Suprapubic skin (tissue), 4 donors: Measurements from ENCODE around the gene TECTA. TPM values are rescaled to one million over a fixed set of nuclear protein-coding genes. Genes with fewer than 3 reads are reported as not detected.

Source experiments
- DNase-seq, 2 donors: peaks; one replicate each; pipeline ENCODE4 v3.0.0-alpha.2; 2019; ENCODE audit warnings: low spot score in 2 of 2
- H3K27ac ChIP-seq: fragments of 200-600 bp; sonication (generic); one replicate; pipeline ENCODE4 v1.5.1; 2019
- H3K27me3 ChIP-seq: fragments of 200-600 bp; sonication (generic); one replicate; pipeline ENCODE4 v1.5.1; 2019
- H3K36me3 ChIP-seq: fragments of 200-600 bp; sonication (generic); one replicate; pipeline ENCODE4 v1.5.1; 2019
- H3K4me1 ChIP-seq: fragments of 200-600 bp; sonication (generic); one replicate; pipeline ENCODE4 v1.5.1; 2019
- H3K4me3 ChIP-seq: fragments of 200-600 bp; sonication (generic); one replicate; pipeline ENCODE4 v1.5.1; 2019; ENCODE audit warnings: mild to moderate bottlenecking
- H3K9me3 ChIP-seq: fragments of 200-600 bp; sonication (generic); one replicate; pipeline ENCODE4 v1.5.1; 2019
- EP300 ChIP-seq: sonication (generic); formaldehyde crosslinking; IDR thresholded peaks from one replicate; pipeline ENCODE4 v1.6.1; 2017; ENCODE audit warnings: antibody characterized with exemption
- POLR2A ChIP-seq, 2 donors: fragments of 450-650 bp; IDR thresholded peaks; one replicate each; pipeline ENCODE4 v1.6.1; 2017; ENCODE audit warnings: antibody characterized with exemption in 2 of 2, mild to moderate bottlenecking in 2 of 2, moderate library complexity in 2 of 2
- POLR2AphosphoS5 ChIP-seq, 3 donors: sonication (generic); formaldehyde crosslinking; IDR thresholded peaks; one replicate each; pipeline ENCODE4 v1.6.1; 2017; ENCODE audit warnings: antibody characterized with exemption in 3 of 3
- WGBS: methylation state at CpG from one replicate; pipeline ENCODE4 v1.1.5; 2018; 5-methylcytosine and 5-hydroxymethylcytosine counted together
- total RNA-seq, 4 donors: library from RNA; depleted of rRNA; stranded (reverse); fragments of >200 nt; gene quantifications; one replicate each; pipeline ENCODE4 v1.1.0, GENCODE V29; 2016
- TF ChIP-seq, protein P1 (sequence below), 2 donors: fragments of 200-600 bp in 1 of 2; fragments of 450-650 bp in 1 of 2; sonication (generic) in 1 of 2; IDR thresholded peaks; one replicate each; pipeline ENCODE4 v1.5.1; 2016 to 2019; ENCODE audit warnings: antibody characterized with exemption in 2 of 2, mild to moderate bottlenecking in 1 of 2, moderate library complexity in 1 of 2

TECTA gene, protein sequence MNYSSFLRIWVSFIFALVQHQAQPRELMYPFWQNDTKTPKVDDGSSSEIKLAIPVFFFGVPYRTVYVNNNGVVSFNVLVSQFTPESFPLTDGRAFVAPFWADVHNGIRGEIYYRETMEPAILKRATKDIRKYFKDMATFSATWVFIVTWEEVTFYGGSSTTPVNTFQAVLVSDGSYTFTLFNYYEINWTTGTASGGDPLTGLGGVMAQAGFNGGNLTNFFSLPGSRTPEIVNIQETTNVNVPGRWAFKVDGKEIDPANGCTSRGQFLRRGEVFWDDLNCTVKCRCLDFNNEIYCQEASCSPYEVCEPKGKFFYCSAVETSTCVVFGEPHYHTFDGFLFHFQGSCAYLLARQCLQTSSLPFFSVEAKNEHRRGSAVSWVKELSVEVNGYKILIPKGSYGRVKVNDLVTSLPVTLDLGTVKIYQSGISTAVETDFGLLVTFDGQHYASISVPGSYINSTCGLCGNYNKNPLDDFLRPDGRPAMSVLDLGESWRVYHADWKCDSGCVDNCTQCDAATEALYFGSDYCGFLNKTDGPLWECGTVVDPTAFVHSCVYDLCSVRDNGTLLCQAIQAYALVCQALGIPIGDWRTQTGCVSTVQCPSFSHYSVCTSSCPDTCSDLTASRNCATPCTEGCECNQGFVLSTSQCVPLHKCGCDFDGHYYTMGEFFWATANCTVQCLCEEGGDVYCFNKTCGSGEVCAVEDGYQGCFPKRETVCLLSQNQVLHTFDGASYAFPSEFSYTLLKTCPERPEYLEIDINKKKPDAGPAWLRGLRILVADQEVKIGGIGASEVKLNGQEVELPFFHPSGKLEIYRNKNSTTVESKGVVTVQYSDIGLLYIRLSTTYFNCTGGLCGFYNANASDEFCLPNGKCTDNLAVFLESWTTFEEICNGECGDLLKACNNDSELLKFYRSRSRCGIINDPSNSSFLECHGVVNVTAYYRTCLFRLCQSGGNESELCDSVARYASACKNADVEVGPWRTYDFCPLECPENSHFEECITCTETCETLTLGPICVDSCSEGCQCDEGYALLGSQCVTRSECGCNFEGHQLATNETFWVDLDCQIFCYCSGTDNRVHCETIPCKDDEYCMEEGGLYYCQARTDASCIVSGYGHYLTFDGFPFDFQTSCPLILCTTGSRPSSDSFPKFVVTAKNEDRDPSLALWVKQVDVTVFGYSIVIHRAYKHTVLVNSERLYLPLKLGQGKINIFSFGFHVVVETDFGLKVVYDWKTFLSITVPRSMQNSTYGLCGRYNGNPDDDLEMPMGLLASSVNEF (N-terminal part only)
- total RNA-seq: 1 to 10 TPM in 1 of 4 donors, under 1 TPM in 3; 0.19 to 1.4 (median 0.62) TPM

DNA sequence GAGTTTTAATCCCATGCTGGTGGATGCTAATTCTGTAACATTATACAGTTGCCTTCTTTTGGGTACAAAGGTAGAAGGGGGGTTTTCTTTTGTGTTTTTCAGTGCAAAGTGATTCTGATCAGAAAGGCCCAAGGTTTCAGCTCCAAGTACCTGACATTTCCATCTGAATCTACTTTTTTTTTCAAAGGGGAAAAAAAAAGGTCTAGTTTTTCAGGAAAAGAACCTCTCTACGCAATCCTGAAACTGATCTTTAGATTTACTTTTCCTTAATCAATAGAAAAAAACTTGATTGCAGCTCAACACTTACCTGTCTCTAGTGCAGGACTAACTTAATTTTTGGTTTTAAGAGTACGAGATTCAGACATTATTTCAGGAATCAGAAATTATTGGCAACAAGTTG, at the start of gene TECTA:
Gene TECTA (plus strand): TSS at position 301 of the 400 bp plus-strand sequence. CDS start 1,423 bp downstream, outside the sequence.
- no peak for TF ChIP-seq EP300
- TF ChIP-seq, protein P1, sequence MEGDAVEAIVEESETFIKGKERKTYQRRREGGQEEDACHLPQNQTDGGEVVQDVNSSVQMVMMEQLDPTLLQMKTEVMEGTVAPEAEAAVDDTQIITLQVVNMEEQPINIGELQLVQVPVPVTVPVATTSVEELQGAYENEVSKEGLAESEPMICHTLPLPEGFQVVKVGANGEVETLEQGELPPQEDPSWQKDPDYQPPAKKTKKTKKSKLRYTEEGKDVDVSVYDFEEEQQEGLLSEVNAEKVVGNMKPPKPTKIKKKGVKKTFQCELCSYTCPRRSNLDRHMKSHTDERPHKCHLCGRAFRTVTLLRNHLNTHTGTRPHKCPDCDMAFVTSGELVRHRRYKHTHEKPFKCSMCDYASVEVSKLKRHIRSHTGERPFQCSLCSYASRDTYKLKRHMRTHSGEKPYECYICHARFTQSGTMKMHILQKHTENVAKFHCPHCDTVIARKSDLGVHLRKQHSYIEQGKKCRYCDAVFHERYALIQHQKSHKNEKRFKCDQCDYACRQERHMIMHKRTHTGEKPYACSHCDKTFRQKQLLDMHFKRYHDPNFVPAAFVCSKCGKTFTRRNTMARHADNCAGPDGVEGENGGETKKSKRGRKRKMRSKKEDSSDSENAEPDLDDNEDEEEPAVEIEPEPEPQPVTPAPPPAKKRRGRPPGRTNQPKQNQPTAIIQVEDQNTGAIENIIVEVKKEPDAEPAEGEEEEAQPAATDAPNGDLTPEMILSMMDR (IDR thresholded peaks at IDR 0.05): no peak
- H3K4me1 ChIP-seq: peaks cover 14% of the 10 kb centered on the region
- no peaks in the 10 kb centered on the region for H3K9me3 ChIP-seq
- no peak within 1 kb of the TSS for H3K4me3 ChIP-seq
- H3K27ac ChIP-seq: no peak within 1 kb of the TSS
- no peaks in the 10 kb centered on the region for H3K36me3 ChIP-seq
- WGBS: 96% methylated on average over 2 of the region's 2 CpGs
- H3K27me3 ChIP-seq: no peaks in the 10 kb centered on the region
- DNase-seq: no peak

DNA sequence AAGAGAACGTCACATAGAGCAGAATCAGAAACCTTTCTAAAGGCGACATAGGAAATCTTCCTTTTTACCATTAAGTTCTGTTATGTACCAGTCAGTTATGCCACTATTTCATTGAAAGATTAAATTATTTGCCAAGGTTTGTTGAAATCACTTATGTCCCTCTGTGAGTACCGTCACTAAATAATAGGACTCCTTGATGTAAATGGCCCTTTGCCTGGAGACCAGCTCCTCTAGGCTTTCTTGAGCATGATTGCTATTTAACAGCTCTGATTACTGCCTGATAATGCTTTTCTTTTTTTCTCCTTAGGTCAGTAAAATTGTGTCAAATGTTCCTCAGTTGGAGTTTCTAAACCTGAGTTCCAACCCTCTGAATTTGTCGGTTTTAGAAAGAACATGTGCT, 47.8 kb upstream of the TECTA start:
- Histone ChIP-seq H3K4me1 (no peaks in the 10 kb centered on the region), H3K9me3 (no peaks in the 10 kb centered on the region), H3K4me3 (no peak overlapping the region), H3K36me3 (peaks cover 44% of the 10 kb centered on the region), H3K27me3 (no peaks in the 10 kb centered on the region), H3K27ac (no peak overlapping the region)
- DNase-seq: no peak
- TF ChIP-seq POLR2AphosphoS5 (IDR thresholded peaks at IDR 0.05) (no peak), EP300 (no peak), POLR2A (IDR thresholded peaks at IDR 0.05) (no peak)
- TF ChIP-seq, protein P1 (IDR thresholded peaks at IDR 0.05): no peak
- WGBS: 97% methylated on average over 4 of the region's 4 CpGs

DNA sequence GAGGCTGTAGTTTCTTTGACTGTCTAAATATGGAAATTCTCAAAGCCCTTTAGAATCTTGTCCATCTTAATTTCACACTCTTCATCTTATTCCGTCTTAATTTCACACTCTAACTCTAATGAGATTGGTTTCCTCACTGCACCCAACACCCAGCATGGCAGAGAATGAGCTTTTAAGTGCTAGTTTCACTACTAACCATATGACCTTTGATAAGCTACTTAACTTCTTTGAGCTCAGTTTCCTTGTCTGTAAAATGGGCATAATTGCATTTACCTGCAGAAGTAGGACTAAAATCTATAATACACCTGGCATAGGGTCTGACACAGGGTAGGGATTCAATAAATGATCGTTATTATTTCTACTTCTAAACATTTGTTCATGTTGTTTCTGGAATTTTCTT, 46.8 kb upstream of the TECTA start:
- no peak overlapping the region for H3K27ac ChIP-seq
- no peaks in the 10 kb centered on the region for H3K9me3 ChIP-seq
- no peak for DNase-seq
- H3K4me3 ChIP-seq: no peak overlapping the region
- H3K27me3 ChIP-seq: no peaks in the 10 kb centered on the region
- WGBS: 93% methylated on average over 2 of the region's 2 CpGs
- TF ChIP-seq POLR2A (IDR thresholded peaks at IDR 0.05): no peak
- no peaks in the 10 kb centered on the region for H3K4me1 ChIP-seq
- H3K36me3 ChIP-seq: peaks cover 43% of the 10 kb centered on the region

DNA sequence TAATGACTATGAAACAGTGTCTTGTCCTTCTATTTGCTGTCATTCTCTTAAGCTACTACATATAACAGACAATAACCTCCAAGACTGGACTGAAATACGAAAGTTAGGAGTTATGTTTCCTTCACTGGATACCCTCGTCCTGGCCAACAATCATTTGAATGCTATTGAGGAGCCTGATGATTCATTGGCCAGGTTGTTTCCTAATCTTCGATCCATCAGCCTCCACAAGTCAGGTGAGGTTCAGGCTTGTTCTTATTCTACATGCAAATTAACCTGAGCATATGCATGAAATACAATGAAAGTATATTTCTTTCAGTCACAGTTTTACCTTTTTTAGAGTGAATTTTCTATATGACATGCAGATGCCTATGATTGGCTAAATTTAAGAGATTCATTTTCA, 46.0 kb upstream of the TECTA start:
- no peak for TF ChIP-seq EP300
- no peak for TF ChIP-seq POLR2A (IDR thresholded peaks at IDR 0.05)
- TF ChIP-seq, protein P1 (IDR thresholded peaks at IDR 0.05): no peak
- no peak for TF ChIP-seq POLR2AphosphoS5 (IDR thresholded peaks at IDR 0.05)
- Histone ChIP-seq H3K9me3 (no peaks in the 10 kb centered on the region), H3K36me3 (peaks cover 43% of the 10 kb centered on the region), H3K4me3 (no peak overlapping the region), H3K27me3 (no peaks in the 10 kb centered on the region), H3K27ac (no peak overlapping the region), H3K4me1 (no peaks in the 10 kb centered on the region)
- DNase-seq: no peak
- WGBS: 64% methylated on average over 3 of the region's 3 CpGs

DNA sequence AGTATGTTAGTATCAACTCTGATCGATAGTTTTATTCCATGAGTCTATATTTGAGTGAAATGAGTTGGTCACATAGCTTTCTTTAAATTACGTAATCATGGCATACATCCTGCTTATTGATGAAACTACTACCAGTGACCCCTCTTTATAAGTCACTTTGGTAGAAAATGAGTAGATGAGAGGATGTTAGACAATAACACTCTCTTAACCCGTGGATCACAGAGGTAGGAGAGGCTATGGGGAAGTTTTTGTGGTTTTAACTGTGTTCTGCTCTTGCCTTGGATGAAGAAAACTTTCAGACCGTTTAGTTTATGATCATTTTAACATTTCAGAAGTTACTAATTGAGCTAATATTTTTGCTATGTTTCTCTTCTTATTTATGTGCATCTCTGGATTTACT, 43.1 kb upstream of the TECTA start:
- no peak for DNase-seq
- H3K27ac ChIP-seq: no peak overlapping the region
- TF ChIP-seq, protein P1 (IDR thresholded peaks at IDR 0.05): no peak
- no peaks in the 10 kb centered on the region for H3K27me3 ChIP-seq
- H3K36me3 ChIP-seq: peaks cover 62% of the 10 kb centered on the region
- H3K4me1 ChIP-seq: no peaks in the 10 kb centered on the region
- no peaks in the 10 kb centered on the region for H3K9me3 ChIP-seq
- WGBS: 87% methylated on average over 4 of the region's 4 CpGs
- H3K4me3 ChIP-seq: no peak overlapping the region
